ENCODE data around the gene PTCD3. TPM values are rescaled to one million over a fixed set of nuclear protein-coding genes. Genes with fewer than 3 reads are reported as not detected.

The PTCD3 gene
- total RNA-seq, 1 experiment from 2014 or later = 180 TPM

DNA sequence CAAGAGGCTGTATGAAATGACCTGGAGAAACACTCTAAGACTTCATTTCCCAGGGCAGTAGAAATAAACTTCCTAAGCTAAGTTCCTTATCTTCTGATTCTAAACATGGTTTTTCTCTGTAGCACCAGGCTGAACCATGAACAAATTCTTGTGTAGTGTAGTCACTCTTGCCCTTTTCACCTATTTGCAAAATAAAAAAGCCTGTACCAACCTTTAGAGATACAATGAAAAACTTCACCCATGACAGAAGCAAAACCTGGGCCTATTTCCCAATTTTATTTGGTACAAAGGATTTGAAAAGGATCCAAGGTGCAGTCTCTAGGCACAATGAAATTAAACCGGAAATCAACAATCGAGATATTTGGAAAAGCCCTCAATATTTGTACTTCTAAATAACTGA is 44.0 kb upstream of the PTCD3 start:
- Mint-ChIP-seq H3K27ac (no peak overlapping the region), H3K36me3 (ENCODE audit: insufficient read depth in 1 of 3, low read depth in 3 of 3) (peaks cover 30 to 87% (median 69%) of the 10 kb centered on the region in 3 experiments; a peak in 6 of 7 replicates)
- H2BK5ac ChIP-seq (ENCODE audit: insufficient read length, low read length) = no peak overlapping the region

More for the DNA sequence above, 44.0 kb upstream of the PTCD3 start:
- Histone ChIP-seq H4K8ac (replicated peaks; ENCODE audit: insufficient read length, low read depth, low read length) (no peak overlapping the region), H3K23ac (ENCODE audit: insufficient read length, low read depth, low read length) (no peak overlapping the region), H2AFZ (ENCODE audit: low read length) (no peak overlapping the region), H2AK5ac (ENCODE audit: insufficient read length, low read length) (no peak overlapping the region), H3K9me3 (ENCODE audit: control insufficient read depth, low read depth, low read length) (no peaks in the 10 kb centered on the region), H3K79me2 (ENCODE audit: insufficient read depth, low read length) (no peaks in the 10 kb centered on the region), H2BK15ac (ENCODE audit: low read depth, low read length) (no peak overlapping the region), H3K9ac (ENCODE audit: extremely low read depth, insufficient read length, low read length) (no peak overlapping the region), H4K20me1 (ENCODE audit: control insufficient read depth, insufficient read depth, insufficient read length) (no peaks in the 10 kb centered on the region), H2BK120ac (ENCODE audit: low read depth, low read length, poor library complexity, severe bottlenecking) (no peak overlapping the region), H3K18ac (ENCODE audit: insufficient read length, low read depth, low read length) (no peak overlapping the region), H4K91ac (ENCODE audit: insufficient read length, low read depth, low read length) (no peak overlapping the region), H3K4ac (ENCODE audit: low read depth, low read length) (no peak overlapping the region), H3K27ac (ENCODE audit: insufficient read length, low read depth, low read length) (no peak overlapping the region), H3K79me1 (ENCODE audit: insufficient read depth, low read depth, low read length, poor library complexity, severe bottlenecking) (no peaks in the 10 kb centered on the region), H3K27me3 (ENCODE audit: insufficient read depth, low read length) (no peaks in the 10 kb centered on the region), H4K5ac (ENCODE audit: insufficient read length, low read depth, low read length) (no peak overlapping the region), H2BK12ac (ENCODE audit: insufficient read length, low read depth, low read length) (no peak overlapping the region), H2BK20ac (ENCODE audit: low read depth, low read length, poor library complexity, severe bottlenecking) (no peak overlapping the region), H3K23me2 (ENCODE audit: insufficient read length, low read depth, low read length, poor library complexity, severe bottlenecking) (no peaks in the 10 kb centered on the region), H3K56ac (ENCODE audit: insufficient read length, low read depth, low read length) (no peak overlapping the region), H3K14ac (ENCODE audit: insufficient read depth, low read length) (no peak overlapping the region), H3K4me1 (ENCODE audit: insufficient read depth, low read length) (no peaks in the 10 kb centered on the region), H3K4me2 (ENCODE audit: insufficient read depth, insufficient read length, low read length) (no peak overlapping the region), H3T11ph (ENCODE audit: low read length) (no peak overlapping the region)
- no CpG with 5 or more reads among the region's 2 CpGs for WGBS (ENCODE audit: extremely low coverage, insufficient read length, low lambda C conversion rate)
- Mint-ChIP-seq H3K4me3 (no peak overlapping the region), H3K9me3 (no peaks in the 10 kb centered on the region), H3K27me3 (ENCODE audit: low read depth) (no peaks in the 10 kb centered on the region), H3K4me1 (no peaks in the 10 kb centered on the region)
- DNase-seq = no peak
- no peak for TF ChIP-seq CTCF (conservative IDR thresholded peaks at IDR 0.05)

Data from H9 (cell line).